Measurements from ENCODE around the gene UGT1A3. TPM values are rescaled to one million over a fixed set of nuclear protein-coding genes. Genes with fewer than 3 reads are reported as not detected.
"Not testable (repeated sequence)": the region's sequence is repeated elsewhere in the genome, so short reads cannot be mapped to it uniquely, and the experiment has no call there.

UGT1A3 gene
- total RNA-seq, 4 donors from 2014 or later = 2.8 to 7.6 (median 3.4) TPM

DNA sequence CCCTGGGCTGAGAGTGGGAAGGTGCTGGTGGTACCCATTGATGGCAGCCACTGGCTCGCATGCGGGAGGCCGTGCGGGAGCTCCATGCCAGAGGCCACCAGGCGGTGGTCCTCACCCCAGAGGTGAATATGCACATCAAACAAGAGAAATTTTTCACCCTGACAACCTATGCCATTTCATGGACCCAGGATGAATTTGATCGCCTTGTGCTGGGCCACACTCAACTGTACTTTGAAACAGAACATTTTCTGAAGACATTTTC, 18.4 kb downstream of the UGT1A3 start:
- WGBS, 2 donors = 79 to 98% methylated on average over 6 of the region's 6 CpGs
- no peaks in the 10 kb centered on the region for H3K9me3 ChIP-seq
- TF ChIP-seq, protein P1, sequence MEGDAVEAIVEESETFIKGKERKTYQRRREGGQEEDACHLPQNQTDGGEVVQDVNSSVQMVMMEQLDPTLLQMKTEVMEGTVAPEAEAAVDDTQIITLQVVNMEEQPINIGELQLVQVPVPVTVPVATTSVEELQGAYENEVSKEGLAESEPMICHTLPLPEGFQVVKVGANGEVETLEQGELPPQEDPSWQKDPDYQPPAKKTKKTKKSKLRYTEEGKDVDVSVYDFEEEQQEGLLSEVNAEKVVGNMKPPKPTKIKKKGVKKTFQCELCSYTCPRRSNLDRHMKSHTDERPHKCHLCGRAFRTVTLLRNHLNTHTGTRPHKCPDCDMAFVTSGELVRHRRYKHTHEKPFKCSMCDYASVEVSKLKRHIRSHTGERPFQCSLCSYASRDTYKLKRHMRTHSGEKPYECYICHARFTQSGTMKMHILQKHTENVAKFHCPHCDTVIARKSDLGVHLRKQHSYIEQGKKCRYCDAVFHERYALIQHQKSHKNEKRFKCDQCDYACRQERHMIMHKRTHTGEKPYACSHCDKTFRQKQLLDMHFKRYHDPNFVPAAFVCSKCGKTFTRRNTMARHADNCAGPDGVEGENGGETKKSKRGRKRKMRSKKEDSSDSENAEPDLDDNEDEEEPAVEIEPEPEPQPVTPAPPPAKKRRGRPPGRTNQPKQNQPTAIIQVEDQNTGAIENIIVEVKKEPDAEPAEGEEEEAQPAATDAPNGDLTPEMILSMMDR (IDR thresholded peaks at IDR 0.05) = no peak
- no peak overlapping the region for H3K4me3 ChIP-seq
- H3K27ac ChIP-seq = no peak overlapping the region
- peaks cover 0 to 7% (median 0%) of the 10 kb centered on the region in 3 donors for H3K36me3 ChIP-seq
- H3K4me1 ChIP-seq = no peaks in the 10 kb centered on the region
- no peak for DNase-seq
- intact Hi-C loops (cut with DNase I) = no loop called here
- no peaks in the 10 kb centered on the region for H3K27me3 ChIP-seq

DNA sequence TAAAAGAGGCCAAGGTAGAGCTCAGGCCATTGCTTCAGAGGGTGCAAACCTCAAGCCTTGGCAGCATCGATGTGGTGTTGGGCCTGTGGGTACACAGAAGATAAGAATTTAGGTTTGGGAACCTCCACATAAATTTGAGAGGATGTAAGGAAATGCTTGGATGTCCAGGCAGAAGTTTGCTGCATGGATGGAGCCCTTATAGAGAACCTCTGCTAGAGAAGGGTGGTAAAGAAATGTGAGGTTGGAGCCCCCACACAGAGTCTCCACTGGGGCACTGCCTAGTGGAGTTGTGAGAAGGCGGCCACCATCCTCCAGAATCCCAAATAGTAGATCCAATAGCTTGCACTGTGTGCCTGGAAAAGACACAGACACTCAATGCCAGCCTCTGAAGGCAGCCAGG, 21.8 kb downstream of the UGT1A3 start:
- H3K36me3 ChIP-seq = peaks cover 0 to 17% (median 0%) of the 10 kb centered on the region in 3 donors
- H3K4me3 ChIP-seq; H3K27me3 ChIP-seq; DNase-seq; H3K4me1 ChIP-seq; intact Hi-C loops (cut with DNase I); H3K9me3 ChIP-seq; H3K27ac ChIP-seq: not testable (repeated sequence)
- WGBS, 2 donors = 83 to 100% methylated on average over 1 to 2 of the region's 2 CpGs

DNA sequence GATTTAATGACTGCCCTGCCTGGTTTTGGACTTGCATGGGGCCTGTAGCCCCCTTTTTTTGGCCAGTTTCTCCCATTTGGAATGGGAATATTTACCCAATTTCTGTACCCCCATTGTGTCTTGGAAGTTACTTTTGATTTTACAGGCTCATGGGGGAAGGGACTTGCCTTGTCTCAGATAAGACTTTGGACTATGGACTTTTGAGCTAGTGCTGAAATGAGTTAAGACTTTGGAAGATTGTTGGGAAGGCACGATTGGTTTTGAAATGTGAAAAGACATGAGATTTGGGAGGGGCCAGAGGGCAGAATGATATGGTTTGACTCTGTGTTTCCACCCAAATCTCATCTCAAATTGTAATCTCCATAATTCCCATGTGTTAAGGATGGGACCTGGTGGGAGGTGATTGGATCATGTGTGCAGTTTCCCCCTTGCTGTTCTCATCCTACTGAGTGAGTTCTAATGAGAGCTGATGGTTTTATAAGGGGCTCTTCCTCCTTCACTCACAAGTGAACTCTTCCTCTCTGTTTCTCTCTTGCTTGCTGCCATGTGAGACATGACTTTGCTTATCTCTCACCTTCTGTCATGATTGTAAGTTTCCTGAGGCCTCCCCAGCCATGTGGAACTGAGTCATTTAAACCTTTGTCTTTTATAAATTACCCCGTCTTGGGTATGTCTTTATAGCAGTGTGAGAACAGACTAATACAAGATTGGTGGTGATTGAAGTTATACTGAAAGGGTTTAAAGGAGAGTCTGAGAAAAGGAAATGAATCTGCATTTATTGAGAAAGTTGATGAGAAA, 22.6 kb downstream of the UGT1A3 start:
- H3K9me3 ChIP-seq; H3K27me3 ChIP-seq; DNase-seq; intact Hi-C loops (cut with DNase I); H3K27ac ChIP-seq; H3K4me1 ChIP-seq; H3K4me3 ChIP-seq: not testable (repeated sequence)
- 59 to 74% methylated on average over 2 of the region's 2 CpGs for WGBS, 2 donors
- peaks cover 0 to 17% (median 0%) of the 10 kb centered on the region in 3 donors for H3K36me3 ChIP-seq

DNA sequence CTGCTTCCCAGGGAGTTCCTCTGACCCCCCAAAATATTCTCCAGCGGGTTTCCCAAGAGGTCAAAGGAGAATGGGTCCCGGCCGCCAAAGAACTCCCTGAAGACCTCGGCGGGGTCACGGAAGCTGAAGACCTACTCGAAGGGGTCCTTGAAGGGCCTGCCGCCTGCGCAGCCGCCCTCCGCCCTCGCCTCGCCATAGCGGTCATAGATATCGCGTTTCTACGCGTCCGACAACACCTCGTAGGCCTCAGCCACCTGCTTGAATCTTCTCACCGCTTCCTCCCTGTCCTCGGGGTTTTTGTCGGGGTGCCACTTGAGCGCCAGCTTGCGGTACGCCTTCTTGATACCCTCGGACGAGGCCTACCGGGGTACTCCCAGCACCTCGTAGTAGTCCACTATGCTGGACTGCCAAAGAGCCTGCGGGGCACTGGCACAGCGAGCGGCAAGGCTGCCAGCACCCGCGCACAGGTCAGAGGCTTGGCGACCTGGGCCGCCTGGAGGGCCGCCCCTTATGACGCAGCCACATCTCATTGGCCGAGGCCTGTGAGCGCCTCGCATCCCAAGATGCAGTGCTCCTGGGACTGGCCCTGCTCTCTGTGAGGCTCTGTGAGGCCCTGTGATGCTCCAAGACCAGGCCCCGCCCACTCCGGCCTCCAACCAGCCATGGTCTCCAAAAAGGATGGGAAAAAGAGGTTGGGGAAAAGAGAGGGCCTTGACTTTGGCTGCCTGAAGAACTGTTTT, 26.2 kb downstream of the UGT1A3 start:
- intact Hi-C loops (cut with DNase I) = no loop called here
- WGBS, 2 donors = 91 to 97% methylated on average over 21 to 30 of the region's 44 CpGs
- no peak for DNase-seq
- TF ChIP-seq, protein P1 (IDR thresholded peaks at IDR 0.05) = no peak
- TF ChIP-seq POLR2A (IDR thresholded peaks at IDR 0.05) = no peak
- Histone ChIP-seq H3K36me3 (peaks cover 0 to 17% (median 0%) of the 10 kb centered on the region in 3 donors), H3K4me1 (peaks cover 0 to 7% (median 0%) of the 10 kb centered on the region in 3 donors), H3K27me3 (no peaks in the 10 kb centered on the region), H3K27ac (no peak overlapping the region), H3K4me3 (no peak overlapping the region), H3K9me3 (no peaks in the 10 kb centered on the region)

DNA sequence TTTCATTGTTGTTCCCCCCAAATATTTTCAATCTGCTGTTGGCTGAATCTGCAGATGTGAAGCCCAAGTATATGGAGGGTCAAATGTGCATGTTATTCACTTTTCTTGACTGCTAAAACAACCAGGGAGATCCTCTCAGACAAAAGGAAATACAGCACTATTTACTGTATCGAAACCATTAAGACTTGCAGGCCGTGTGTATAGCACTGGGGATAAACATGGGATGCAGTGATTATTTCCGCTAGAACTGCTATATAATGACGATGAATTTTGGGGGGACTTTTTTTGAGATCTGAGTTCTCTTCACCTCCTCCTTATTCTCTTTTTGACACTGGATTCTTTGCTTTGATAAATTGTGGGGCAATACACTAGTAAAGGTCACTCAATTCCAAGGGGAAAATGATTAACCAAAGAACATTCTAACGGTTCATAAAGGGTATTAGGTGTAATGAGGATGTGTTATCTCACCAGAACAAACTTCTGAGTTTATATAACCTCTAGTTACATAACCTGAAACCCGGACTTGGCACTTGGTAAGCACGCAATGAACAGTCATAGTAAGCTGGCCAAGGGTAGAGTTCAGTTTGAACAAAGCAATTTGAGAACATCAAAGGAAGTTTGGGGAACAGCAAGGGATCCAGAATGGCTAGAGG, 27.7 kb downstream of the UGT1A3 start:
- TF ChIP-seq, protein P1 (IDR thresholded peaks at IDR 0.05) = no peak
- TF ChIP-seq POLR2A (IDR thresholded peaks at IDR 0.05) = no peak
- H3K27ac ChIP-seq = no peak overlapping the region
- no peak for DNase-seq
- no peak overlapping the region for H3K4me3 ChIP-seq
- peaks cover 5 to 22% (median 6%) of the 10 kb centered on the region in 3 donors for H3K4me1 ChIP-seq
- H3K36me3 ChIP-seq = peaks cover 0 to 17% (median 0%) of the 10 kb centered on the region in 3 donors
- WGBS, 2 donors = 53 to 71% methylated on average over 7 of the region's 7 CpGs
- H3K9me3 ChIP-seq = no peaks in the 10 kb centered on the region
- H3K27me3 ChIP-seq = no peaks in the 10 kb centered on the region
- intact Hi-C loops (cut with DNase I) = no loop called here

DNA sequence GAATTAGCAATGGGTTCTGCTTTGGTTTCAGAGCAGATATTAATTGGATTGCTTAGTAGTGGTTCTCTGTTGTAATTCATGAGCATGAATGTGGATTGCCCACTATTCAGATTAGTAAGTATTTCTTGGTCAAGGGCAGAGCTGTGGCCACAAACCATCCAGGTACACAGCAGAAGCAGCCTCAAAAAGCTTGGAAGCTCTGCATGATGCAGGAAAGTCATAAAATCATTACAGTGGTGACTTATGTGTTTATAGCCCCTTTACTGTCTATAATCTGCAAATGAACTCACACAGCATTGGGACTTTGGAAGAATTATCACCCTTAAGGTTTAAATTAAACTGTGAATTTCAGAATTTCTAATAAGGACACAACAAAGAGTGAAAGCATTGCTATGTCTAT, 29.3 kb downstream of the UGT1A3 start:
- no peak for DNase-seq
- no peaks in the 10 kb centered on the region for H3K27me3 ChIP-seq
- no peak overlapping the region for H3K27ac ChIP-seq
- H3K36me3 ChIP-seq = peaks cover 0 to 17% (median 0%) of the 10 kb centered on the region in 3 donors
- H3K9me3 ChIP-seq = no peaks in the 10 kb centered on the region
- no peak overlapping the region for H3K4me3 ChIP-seq
- intact Hi-C loops (cut with DNase I) = no loop called here
- peaks cover 5 to 27% (median 9%) of the 10 kb centered on the region in 3 donors for H3K4me1 ChIP-seq
- TF ChIP-seq POLR2A (IDR thresholded peaks at IDR 0.05) = no peak
- TF ChIP-seq, protein P1 (IDR thresholded peaks at IDR 0.05) = no peak
